DMS 273 treated with DMSO at 0.1 percent for 48 hours (cell line): ENCODE results near the gene MAPK8IP1.
"Not testable (repeated sequence)": the region's sequence is repeated elsewhere in the genome, so short reads cannot be mapped to it uniquely, and the experiment has no call there.

Experiments used
- DNase-seq: peaks from one replicate; lab custom pipeline; 2025; lab: John Stamatoyannopoulos, UW

MAPK8IP1 gene

GRCh38 chr11:45890886-45891550 lies 5.6 kb downstream of the MAPK8IP1 start:
- no peak for DNase-seq

- no peak for DNase-seq
Observed at GRCh38 chr11:45892856-45893255, 7.4 kb downstream of the MAPK8IP1 start.

DNA sequence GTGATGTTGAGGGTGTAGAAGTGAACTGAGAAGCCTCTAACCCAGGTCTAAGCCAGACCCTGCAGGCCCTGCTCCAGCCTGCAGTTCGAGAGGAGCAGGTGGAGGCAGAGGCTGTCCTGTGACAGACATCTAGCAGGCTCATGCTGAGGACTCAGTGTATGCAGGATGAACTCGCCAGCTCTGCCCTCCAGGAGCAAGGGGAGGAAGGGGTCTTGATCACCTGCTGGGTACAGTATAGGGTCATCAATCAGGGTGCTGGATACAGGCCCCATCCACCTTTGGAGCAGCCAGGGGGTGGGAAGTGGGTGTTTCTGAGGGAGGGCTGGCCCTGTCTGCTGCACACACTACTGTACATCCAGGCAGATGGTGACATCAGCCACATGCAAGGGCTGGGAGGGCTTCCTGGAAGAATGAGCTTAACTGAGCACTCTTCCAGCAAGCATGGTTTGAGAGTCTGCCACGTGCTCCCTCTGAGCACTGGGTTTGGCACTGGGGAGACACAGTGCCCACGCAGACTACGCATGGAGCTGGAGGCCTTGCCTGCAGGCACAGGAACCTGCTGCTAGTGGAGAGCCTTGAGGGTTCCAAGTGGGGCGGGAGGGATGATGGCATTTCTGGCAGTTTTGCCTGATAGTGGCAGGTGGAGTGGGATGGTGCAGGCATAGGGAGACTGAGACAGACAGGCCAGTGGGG lies 9.2 kb downstream of the MAPK8IP1 start:
- DNase-seq = no peak

DNA sequence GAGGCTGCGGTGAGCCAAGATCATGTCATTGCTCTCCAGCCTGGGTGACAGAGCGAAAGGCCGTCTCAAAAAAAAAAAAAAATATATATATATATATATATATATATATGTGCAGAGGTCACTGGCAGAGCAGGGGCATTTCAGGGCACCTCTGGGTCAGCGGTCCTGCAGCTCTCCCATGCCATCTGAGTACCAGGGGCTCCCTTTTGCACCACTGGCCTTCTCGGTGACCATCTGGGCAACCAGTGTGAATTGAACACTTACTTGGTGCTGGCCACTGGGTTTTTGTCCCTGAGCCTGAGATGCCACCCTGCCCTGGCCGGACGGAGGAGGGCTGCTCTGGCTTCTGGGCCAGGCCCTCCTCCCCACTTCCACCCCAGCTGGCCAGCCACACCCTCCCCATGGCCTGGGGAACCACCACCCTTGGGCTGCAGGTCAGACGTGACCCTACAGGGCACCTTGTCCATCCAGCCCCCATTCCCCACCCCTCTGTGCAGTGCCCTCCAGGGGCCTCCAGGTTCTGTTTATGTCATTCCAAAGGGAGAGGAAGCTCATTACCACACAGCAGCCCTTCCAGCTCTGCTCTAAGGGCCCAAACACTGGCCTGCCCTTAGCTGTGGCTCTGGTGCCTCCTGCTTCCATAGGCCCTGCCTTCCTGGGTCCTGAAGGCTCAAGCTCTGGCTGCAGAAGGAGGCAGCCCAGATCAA lies 10.3 kb downstream of the MAPK8IP1 start:
- no peak for DNase-seq

DNA sequence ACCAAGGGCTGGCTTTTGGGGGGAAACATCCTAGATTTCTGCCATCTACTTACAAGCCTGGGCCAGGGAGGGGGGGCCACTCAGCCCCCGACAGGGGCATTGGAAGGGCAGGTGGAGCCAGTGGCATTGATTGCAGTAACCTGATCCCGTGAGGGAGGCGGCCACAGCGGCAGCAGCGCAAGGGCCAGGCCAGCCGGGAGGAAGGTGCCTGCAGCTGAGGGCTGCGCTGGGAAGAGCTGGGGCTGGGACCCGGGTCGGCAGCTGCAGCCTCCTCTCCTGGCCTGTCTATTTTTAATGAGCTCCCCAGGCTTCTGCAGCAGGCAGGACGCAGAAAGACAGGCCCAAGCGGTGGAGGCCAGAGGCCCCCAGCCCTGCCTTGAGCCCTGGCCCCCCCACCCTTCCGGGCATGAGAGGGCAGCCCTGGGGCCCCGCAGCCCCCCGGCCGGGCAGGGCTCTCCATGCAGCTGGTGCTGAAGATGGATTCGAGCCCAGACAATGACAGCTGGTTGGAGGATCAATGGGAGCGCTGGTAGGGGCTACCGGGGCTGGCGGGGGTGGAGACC lies 11.1 kb downstream of the MAPK8IP1 start:
- DNase-seq = no peak

- DNase-seq = no peak
Observed at GRCh38 chr11:45897556-45897955, 12.1 kb downstream of the MAPK8IP1 start.

- DNase-seq = no peak
Observed at GRCh38 chr11:45899086-45899447, 13.6 kb downstream of the MAPK8IP1 start.

DNA sequence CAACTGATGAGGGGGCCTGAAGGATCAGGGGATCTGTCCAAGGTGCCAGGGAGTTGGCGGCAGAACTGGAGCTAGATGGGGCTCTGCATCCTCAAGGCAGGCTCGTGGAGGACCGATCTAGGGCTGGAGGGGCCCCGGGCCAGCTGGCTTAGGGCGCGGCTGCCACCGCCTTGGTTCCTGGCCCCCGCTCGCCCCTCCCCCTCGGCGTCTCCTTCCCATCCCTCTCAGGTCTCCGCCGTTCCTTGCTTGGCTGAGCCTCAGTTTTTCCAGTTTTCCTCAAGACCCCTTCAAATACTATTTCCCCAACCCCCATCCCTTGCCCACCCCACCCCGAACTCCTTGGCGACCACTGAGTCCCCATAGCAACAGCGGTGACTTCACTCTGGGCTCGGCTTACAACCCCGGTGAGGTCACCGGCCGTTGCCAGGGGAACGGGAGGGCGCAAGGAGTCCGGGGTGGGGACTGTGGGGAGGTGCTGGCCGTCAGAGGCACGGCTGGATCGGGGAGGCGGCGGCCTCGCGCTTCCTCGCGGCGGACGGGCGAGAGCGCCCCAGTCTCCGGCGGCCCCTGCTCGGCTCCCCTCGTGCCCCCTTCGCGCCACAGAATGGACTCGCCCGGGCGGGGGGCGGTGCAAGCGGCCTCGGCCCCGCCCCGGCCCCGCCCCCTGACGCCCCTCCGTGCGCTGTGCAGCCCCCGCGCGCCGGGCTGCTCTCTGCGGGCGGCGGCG lies 14.2 kb downstream of the MAPK8IP1 start:
- DNase-seq = peak; percentile 64

- not testable (repeated sequence) for DNase-seq
Observed at GRCh38 chr11:45900175-45900800, 14.8 kb downstream of the MAPK8IP1 start.

GRCh38 chr11:45900916-45901617 lies 15.6 kb downstream of the MAPK8IP1 start:
- no peak for DNase-seq

- no peak for DNase-seq
Observed at GRCh38 chr11:45901626-45902025, 16.2 kb downstream of the MAPK8IP1 start.

GRCh38 chr11:45902452-45903380 lies 17.3 kb downstream of the MAPK8IP1 start:
- no peak for DNase-seq

DNA sequence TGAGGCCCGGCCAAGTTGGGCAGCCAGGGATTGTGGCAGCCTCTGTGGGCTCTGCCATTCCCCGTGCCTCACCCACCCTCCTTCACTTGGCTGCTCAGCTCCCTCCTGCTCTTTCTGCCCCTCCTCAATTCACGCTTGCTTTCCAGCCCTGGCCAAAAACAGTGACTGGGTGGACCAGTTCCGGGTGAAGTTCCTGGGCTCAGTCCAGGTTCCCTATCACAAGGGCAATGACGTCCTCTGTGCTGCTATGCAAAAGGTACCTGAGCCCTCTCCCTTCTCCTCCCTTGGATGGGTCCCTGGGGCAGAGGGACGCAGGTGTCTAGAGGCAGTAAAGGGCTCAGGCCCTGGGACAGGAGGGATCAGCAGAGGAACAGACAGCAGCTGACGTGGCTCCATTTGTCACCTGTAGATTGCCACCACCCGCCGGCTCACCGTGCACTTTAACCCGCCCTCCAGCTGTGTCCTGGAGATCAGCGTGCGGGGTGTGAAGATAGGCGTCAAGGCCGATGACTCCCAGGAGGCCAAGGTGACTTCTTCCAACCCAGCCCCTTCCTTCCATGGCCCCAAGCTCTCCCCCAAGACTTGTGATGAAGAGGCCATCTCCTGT lies 19.0 kb downstream of the MAPK8IP1 start:
- DNase-seq = no peak

GRCh38 chr11:45905095-45905494 lies 19.6 kb downstream of the MAPK8IP1 start:
- DNase-seq = no peak

DNA sequence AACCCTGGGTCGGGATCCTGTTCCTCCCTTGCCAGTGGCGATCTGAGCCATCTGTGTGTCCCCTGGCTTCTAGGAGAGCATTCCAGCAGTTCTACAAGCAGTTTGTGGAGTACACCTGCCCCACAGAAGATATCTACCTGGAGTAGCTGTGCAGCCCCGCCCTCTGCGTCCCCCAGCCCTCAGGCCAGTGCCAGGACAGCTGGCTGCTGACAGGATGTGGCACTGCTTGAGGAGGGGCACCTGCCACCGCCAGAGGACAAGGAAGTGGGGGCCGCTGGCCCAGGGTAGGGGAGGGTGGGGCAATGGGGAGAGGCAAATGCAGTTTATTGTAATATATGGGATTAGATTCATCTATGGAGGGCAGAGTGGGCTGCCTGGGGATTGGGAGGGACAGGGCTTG lies 20.1 kb downstream of the MAPK8IP1 start:
- not testable (repeated sequence) for DNase-seq

DNA sequence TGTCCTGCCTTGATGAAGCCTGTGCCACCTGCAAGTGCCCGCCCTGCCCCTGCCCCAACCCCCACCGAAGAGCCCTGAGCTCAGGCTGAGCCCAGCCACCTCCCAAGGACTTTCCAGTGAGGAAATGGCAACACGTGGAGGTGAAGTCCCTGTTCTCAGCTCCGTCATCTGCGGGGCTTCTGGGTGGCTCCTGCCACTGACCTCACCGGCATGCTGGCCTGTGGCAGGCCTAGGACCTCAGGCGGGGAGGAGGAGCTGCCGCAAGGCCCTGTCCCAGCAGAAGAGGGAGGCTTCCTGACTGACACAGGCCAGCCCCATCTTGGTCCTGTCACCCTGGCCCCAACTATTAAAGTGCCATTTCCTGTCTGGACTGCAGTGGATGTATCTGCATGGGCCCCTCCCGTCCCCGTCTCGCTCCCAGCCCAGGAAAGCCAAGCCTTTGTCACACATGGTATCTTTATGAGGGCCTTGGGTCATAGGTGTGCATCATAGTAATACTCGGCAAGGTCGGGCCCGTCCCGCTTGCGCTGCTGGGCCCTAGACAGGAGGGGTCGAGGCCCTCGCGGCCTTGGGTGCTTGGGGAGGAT lies 20.7 kb downstream of the MAPK8IP1 start:
- DNase-seq = no peak

GRCh38 chr11:45906965-45907611 lies 21.6 kb downstream of the MAPK8IP1 start, which contains the start of gene FREY1:
Gene FREY1 (minus strand): TSS chr11:45907271. CDS start chr11:45907245, 26 bp downstream.
- DNase-seq = no peak

DNA sequence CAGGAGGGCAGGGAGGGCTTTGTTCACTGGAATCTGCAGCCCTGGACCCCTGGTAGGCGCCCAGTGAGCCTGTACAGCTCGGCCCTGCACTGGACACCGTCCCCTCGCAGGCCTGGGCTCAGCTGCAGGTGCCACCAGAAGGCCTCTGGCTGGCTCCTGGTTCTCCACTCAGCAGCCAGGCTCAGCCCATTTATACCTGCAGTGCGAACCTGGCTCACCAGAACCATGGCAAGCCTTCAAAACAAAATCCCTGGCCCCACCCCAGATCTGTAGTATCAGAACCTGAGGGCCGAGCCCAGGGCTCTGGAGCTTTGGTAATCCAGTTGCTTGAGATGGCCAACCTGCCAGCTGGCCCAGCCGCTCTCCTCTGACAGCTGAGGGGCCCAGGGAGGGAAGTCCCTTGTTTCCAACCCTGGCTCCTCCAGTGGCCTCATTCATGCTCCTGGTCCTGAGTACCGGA lies 22.5 kb downstream of the MAPK8IP1 start:
- no peak for DNase-seq
